GM23248 (cell line): ENCODE measurements around the gene BRK1. TPM values are rescaled to one million over a fixed set of nuclear protein-coding genes. Genes with fewer than 3 reads are reported as not detected.

Experiments used
- DNase-seq: peaks from one replicate; pipeline ENCODE4 v3.0.0-alpha.2; 2015
- H2AFZ ChIP-seq: fragments of 200-600 bp; sonication (generic); 2 replicates; pipeline ENCODE4 v1.6.1; 2016; ENCODE audit warnings: antibody characterized with exemption
- H3F3A ChIP-seq: fragments of 200-600 bp; sonication (generic); 2 replicates; pipeline ENCODE4 v1.6.1; 2016; ENCODE audit warnings: mild to moderate bottlenecking, antibody characterized with exemption, mixed run types; ENCODE audit not compliant: insufficient read depth
- H3K27ac ChIP-seq: fragments of 200-600 bp; sonication (generic); 2 replicates; pipeline ENCODE4 v1.5.1; 2016; ENCODE audit warnings: mild to moderate bottlenecking
- H3K27me3 ChIP-seq: fragments of 200-600 bp; sonication (generic); replicated peaks from 2 replicates; pipeline ENCODE4 v1.6.1; 2016; ENCODE audit warnings: mild to moderate bottlenecking; ENCODE audit not compliant: insufficient read depth
- H3K36me3 ChIP-seq: fragments of 200-600 bp; sonication (generic); 2 replicates; pipeline ENCODE4 v1.6.1; 2016; ENCODE audit warnings: low read depth, mild to moderate bottlenecking
- H3K4me1 ChIP-seq: fragments of 200-600 bp; sonication (generic); 2 replicates; pipeline ENCODE4 v1.6.1; 2016; ENCODE audit warnings: mild to moderate bottlenecking; ENCODE audit not compliant: insufficient read depth
- H3K4me2 ChIP-seq: fragments of 200-600 bp; sonication (generic); one replicate; pipeline ENCODE4 v1.6.1; 2016; ENCODE audit warnings: mild to moderate bottlenecking; ENCODE audit not compliant: unreplicated experiment
- H3K4me3 ChIP-seq: fragments of 200-600 bp; sonication (generic); 2 replicates; pipeline ENCODE4 v1.5.1; 2016; ENCODE audit warnings: mild to moderate bottlenecking
- H3K79me2 ChIP-seq: fragments of 200-600 bp; sonication (generic); 2 replicates; pipeline ENCODE4 v1.6.1; 2016; ENCODE audit warnings: mild to moderate bottlenecking; ENCODE audit not compliant: insufficient read depth
- H3K9ac ChIP-seq: fragments of 200-600 bp; sonication (generic); 2 replicates; pipeline ENCODE4 v1.6.1; 2016; ENCODE audit warnings: mild to moderate bottlenecking
- H3K9me2 ChIP-seq: fragments of 200-600 bp; sonication (generic); 2 replicates; pipeline ENCODE4 v1.6.1; 2016; ENCODE audit warnings: mixed run types, mild to moderate bottlenecking, moderate library complexity; ENCODE audit not compliant: insufficient read depth
- H3K9me3 ChIP-seq: fragments of 200-600 bp; sonication (generic); one replicate; pipeline ENCODE4 v1.6.1; 2017; ENCODE audit warnings: low read depth
- H4K20me1 ChIP-seq: fragments of 200-600 bp; sonication (generic); 2 replicates; pipeline ENCODE4 v1.6.0; 2016; ENCODE audit not compliant: insufficient read depth
- EZH2 ChIP-seq: fragments of 200-600 bp; sonication (generic); IDR thresholded peaks from 2 replicates; pipeline ENCODE4 v1.6.1; 2018; ENCODE audit warnings: antibody characterized with exemption, mild to moderate bottlenecking; ENCODE audit not compliant: insufficient read depth, poor library complexity, severe bottlenecking
- EZH2phosphoT487 ChIP-seq: fragments of 200-600 bp; sonication (generic); IDR thresholded peaks from 2 replicates; pipeline ENCODE4 v1.6.1; 2018; ENCODE audit warnings: antibody characterized with exemption, moderate library complexity, mild to moderate bottlenecking, low read depth; ENCODE audit not compliant: insufficient read depth
- WGBS, 2 experiments: methylation state at CpG; one replicate each; pipeline ENCODE4 v1.1.6; 2015 to 2017; ENCODE audit warnings: low lambda C conversion rate in 2 of 2, low coverage in 1 of 2; ENCODE audit errors: missing lambda C conversion rate in 2 of 2; 5-methylcytosine and 5-hydroxymethylcytosine counted together
- in situ Hi-C: fragments of 300-500 bp; cut with MboI; formaldehyde crosslinking; loops from 2 replicates; pipeline ENCODE4 v1.15.0; 2020
- polyA plus RNA-seq: library from polyadenylated mRNA; unstranded; fragments of >200 nt; fragmentation: Nextera tagmentation; extraction: Ambion mirVana; gene quantifications from 2 replicates; pipeline ENCODE4 v1.2.1, GENCODE V29; 2016
- total RNA-seq: library from RNA; depleted of rRNA; stranded (reverse); fragments of >200 nt; shearing (Covaris generic); gene quantifications from 2 replicates; pipeline ENCODE4 v1.2.3, GENCODE V29; 2014

BRK1 gene
- total and polyA plus RNA-seq, 2 experiments from 2014 or later, result 180 to 293 TPM

GRCh38 chr3:10136426-10137005 is 21.0 kb downstream of the BRK1 start:
- DNase-seq, result no peak
- Histone ChIP-seq H3K9ac (no peak overlapping the region), H3K4me2 (no peak overlapping the region), H3K27ac (no peak overlapping the region), H3F3A (0 out of 2 replicates have a peak, but pooled peaks cover 5% of the 10 kb centered on the region), H3K79me2 (no peaks in the 10 kb centered on the region), H3K36me3 (no peaks in the 10 kb centered on the region), H4K20me1 (no peaks in the 10 kb centered on the region), H3K4me3 (no peak overlapping the region), H3K9me3 (no peaks in the 10 kb centered on the region), H3K9me2 (no peaks in the 10 kb centered on the region), H3K27me3 (no peaks in the 10 kb centered on the region), H2AFZ (no peak overlapping the region), H3K4me1 (no peaks in the 10 kb centered on the region)
- no peak for TF ChIP-seq EZH2
- TF ChIP-seq EZH2phosphoT487, result no peak
- in situ Hi-C loops, result no loop called here
- WGBS, 2 experiments, result 90 to 91% methylated on average over 21 to 25 of the region's 25 CpGs

GRCh38 chr3:10137178-10137577 is 21.7 kb downstream of the BRK1 start:
- Histone ChIP-seq H3K9ac (no peak overlapping the region), H3K4me2 (no peak overlapping the region), H3K4me1 (no peaks in the 10 kb centered on the region), H3K27me3 (no peaks in the 10 kb centered on the region), H3K27ac (no peak overlapping the region), H4K20me1 (no peaks in the 10 kb centered on the region), H3K9me3 (no peaks in the 10 kb centered on the region), H3K79me2 (0 out of 2 replicates have a peak, but pooled peaks cover 2% of the 10 kb centered on the region), H2AFZ (no peak overlapping the region), H3K9me2 (no peaks in the 10 kb centered on the region), H3K36me3 (no peaks in the 10 kb centered on the region), H3F3A (0 out of 2 replicates have a peak, but pooled peaks cover 1% of the 10 kb centered on the region), H3K4me3 (no peak overlapping the region)
- DNase-seq, result no peak
- in situ Hi-C loops, result no loop called here
- TF ChIP-seq EZH2phosphoT487 (no peak), EZH2 (no peak)
- WGBS, 2 experiments, result 81 to 93% methylated on average over 3 to 4 of the region's 4 CpGs

- in situ Hi-C loops, result no loop called here
- peak overlapping the region; percentile 88 for H3K9ac ChIP-seq
- H3K9me2 ChIP-seq, result no peaks in the 10 kb centered on the region
- H3K4me1 ChIP-seq, result peaks cover 18% of the 10 kb centered on the region
- H3K9me3 ChIP-seq, result no peaks in the 10 kb centered on the region
- no peaks in the 10 kb centered on the region for H3F3A ChIP-seq
- no peaks in the 10 kb centered on the region for H3K36me3 ChIP-seq
- peak overlapping the region; percentile 77 for H3K27ac ChIP-seq
- 75 to 77% methylated on average over 23 of the region's 23 CpGs for WGBS, 2 experiments
- H2AFZ ChIP-seq, result peak overlapping the region; percentile 90
- H3K4me2 ChIP-seq, result peak overlapping the region; percentile 60
- H3K27me3 ChIP-seq, result no peaks in the 10 kb centered on the region
- DNase-seq, result no peak
- H3K4me3 ChIP-seq, result peak overlapping the region; percentile 74
- TF ChIP-seq EZH2phosphoT487, result no peak
- no peak for TF ChIP-seq EZH2
- no peaks in the 10 kb centered on the region for H4K20me1 ChIP-seq
- H3K79me2 ChIP-seq, result peaks cover 41% of the 10 kb centered on the region
These were observed 25.6 kb downstream of the BRK1 start for GRCh38 chr3:10140996-10141546.

- WGBS, 2 experiments, result 73 to 76% methylated on average over 28 to 29 of the region's 29 CpGs
- no peaks in the 10 kb centered on the region for H3K27me3 ChIP-seq
- no peak overlapping the region for H2AFZ ChIP-seq
- no peaks in the 10 kb centered on the region for H3K9me2 ChIP-seq
- in situ Hi-C loops, result no loop called here
- H3K4me2 ChIP-seq, result peak overlapping the region; percentile 67
- H4K20me1 ChIP-seq, result no peaks in the 10 kb centered on the region
- TF ChIP-seq EZH2, result no peak
- TF ChIP-seq EZH2phosphoT487, result no peak
- peak; percentile 37 for DNase-seq
- H3K4me1 ChIP-seq, result peaks cover 18% of the 10 kb centered on the region
- peak overlapping the region; percentile 77; the same call in 1 of the 2 replicates for H3K27ac ChIP-seq
- peaks cover 60% of the 10 kb centered on the region for H3K79me2 ChIP-seq
- peak overlapping the region; percentile 88 for H3K9ac ChIP-seq
- H3K9me3 ChIP-seq, result no peaks in the 10 kb centered on the region
- peak overlapping the region; percentile 74 for H3K4me3 ChIP-seq
- no peaks in the 10 kb centered on the region for H3K36me3 ChIP-seq
- no peaks in the 10 kb centered on the region for H3F3A ChIP-seq
These were observed 27.5 kb downstream of the BRK1 start for GRCh38 chr3:10142707-10143560.
